HEK293T (cell line): ENCODE measurements around the gene TRIM71.

Experiments used
- BHLHE40 ChIP-seq: fragments of 450-650 bp; IDR thresholded peaks from 2 replicates; pipeline ENCODE4 v1.6.1; 2016; ENCODE audit warnings: mild to moderate bottlenecking, moderate library complexity, borderline replicate concordance
- ELF4 ChIP-seq: fragments of 450-650 bp; IDR thresholded peaks from 2 replicates; pipeline ENCODE4 v1.6.1; 2017; ENCODE audit warnings: antibody characterized with exemption
- FOXA1 ChIP-seq: fragments of 450-650 bp; IDR thresholded peaks from 2 replicates; pipeline ENCODE4 v1.6.1; 2016; ENCODE audit warnings: mild to moderate bottlenecking
- FOXM1 ChIP-seq: fragments of 450-650 bp; IDR thresholded peaks from 2 replicates; pipeline ENCODE4 v1.6.1; 2017; ENCODE audit warnings: mild to moderate bottlenecking, borderline replicate concordance
- SP1 ChIP-seq: fragments of 450-650 bp; IDR thresholded peaks from 2 replicates; pipeline ENCODE4 v1.6.1; 2017

DNA sequence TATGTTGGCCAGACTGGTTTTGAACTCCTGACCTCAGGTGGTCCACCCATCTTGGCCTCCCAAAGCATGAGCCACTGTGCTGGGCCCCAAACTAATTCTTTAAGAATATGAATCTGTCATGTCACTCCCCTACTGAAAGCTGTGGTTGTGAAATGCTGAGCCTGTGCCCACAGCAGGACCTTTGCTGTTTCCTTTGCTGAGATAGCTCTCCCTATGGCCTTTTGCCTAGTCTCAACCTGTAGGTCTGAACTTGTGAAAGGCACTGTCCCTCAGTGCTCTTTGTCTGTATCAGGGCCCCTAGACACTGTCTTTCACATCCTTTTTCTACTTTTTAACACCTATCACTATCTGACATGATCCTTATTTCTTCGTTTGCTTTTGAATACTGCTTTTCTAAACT lies 70.9 kb downstream of the TRIM71 start:
- no peak for TF ChIP-seq SP1
- TF ChIP-seq BHLHE40, result no peak
- no peak for TF ChIP-seq ELF4
- no peak for TF ChIP-seq FOXA1
- TF ChIP-seq FOXM1, result no peak
